ENCODE measurements around the gene SLTM. TPM values are rescaled to one million over a fixed set of nuclear protein-coding genes. Genes with fewer than 3 reads are reported as not detected.
"Not testable (repeated sequence)": the region's sequence is repeated elsewhere in the genome, so short reads cannot be mapped to it uniquely, and the experiment has no call there.

Gene SLTM
- 100 to 1,000 TPM; 106 to 107 TPM for total RNA-seq

- ChIA-PET CTCF (interaction anchor here (0.6 to 1.0 kb wide), 2 partner anchors 21 to 23 kb away, joined by 3 to 4 read pairs; no protein-coding TSS in a partner anchor), POLR2A (interaction anchor here (0.5 to 1.7 kb wide), 3 partner anchors 11 to 724 kb away, joined by 3 to 5 read pairs (median 5); partner anchors contain the start of genes GTF2A2 and MINDY2)
Measured at GRCh38 chr15:58933281-58934113, at the start of gene SLTM. SLTM (minus strand) TSS chr15:58933679; CDS start chr15:58933565, 114 bp downstream.

DNA sequence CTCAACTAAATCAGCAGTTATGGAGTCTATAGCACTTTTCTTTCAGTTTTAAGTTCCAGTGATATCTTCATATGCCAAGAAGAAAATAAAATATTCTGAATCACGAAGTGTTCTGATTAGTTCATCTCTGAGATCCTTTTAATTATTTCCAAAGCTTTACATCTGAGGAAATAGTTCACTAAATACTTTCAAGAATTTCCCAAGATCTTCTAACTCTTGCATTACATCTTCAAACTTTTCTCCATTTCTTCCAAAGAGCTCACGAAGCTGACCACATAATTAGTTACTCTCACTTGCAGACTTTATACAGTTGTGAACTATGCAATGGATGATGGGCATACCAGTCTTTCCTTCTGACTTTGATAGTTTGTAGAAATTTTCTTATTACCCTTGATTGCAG lies 49.8 kb upstream of the SLTM start:
- ChIA-PET CTCF (no interaction called here), POLR2A (no interaction called here)

DNA sequence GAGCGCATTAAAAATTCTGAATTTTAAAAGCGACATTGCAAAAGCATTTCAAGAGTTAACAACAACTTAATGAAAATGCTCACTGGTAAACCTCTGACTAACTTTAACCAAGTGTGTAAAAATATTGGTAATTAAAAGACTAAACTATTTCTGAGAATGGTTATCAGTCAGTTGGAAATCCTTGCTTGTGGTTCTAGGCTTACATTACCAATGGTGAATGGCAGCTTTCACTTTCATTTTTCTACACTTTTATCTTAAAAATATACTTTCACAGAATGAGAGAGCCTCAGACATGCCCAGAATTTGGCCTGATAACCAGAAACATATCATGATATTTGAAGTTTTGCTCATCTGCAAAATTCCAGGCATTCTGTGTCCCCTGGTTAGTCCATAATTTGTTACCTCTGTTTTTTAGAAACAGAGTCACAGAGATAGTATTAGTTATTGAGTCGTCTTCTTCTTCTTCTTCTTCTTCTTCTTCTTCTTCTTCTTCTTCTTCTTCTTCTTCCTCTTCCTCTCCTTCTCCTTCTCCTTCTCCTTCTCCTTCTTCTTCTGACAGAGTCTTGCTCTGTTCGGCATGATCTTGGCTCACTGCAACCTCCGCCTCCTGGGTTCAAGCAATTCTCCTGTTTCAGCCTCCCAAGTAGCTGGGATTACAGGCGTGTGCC lies 48.5 kb upstream of the SLTM start:
- ChIA-PET CTCF (interaction anchor here (1.1 kb wide), 1 partner anchor 547 kb away, joined by 3 read pairs; no protein-coding TSS in a partner anchor), POLR2A (interaction anchor here (0.7 kb wide), 1 partner anchor 59 kb away, joined by 4 read pairs; no protein-coding TSS in a partner anchor)

DNA sequence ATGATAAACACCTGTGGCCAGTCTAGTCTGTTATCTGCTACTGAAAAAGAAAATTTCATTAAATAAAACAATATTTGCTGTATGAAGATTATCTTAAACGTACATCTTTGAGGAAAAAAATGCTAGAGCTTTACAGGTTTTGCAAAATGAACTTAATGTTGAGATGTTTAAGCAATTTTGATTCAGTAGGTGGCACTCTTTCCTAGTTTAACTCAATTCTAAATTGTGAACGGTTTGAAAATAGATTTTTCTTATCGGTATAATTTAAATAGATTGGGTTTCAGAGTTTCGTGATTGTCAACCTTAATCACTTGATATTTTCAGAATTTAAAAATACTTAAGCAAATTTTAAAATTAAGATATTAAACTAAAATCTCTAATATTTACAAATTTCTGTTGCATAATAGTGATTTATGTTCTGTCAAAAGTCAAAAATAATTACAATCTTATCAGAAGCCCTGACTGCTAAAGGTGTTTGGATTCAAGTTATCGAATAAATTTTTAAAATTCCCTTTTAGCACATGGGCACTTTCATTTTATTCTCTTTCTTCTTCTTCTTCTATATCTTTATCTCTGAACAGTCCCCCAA lies 47.0 kb upstream of the SLTM start:
- POLR2A ChIA-PET: interaction anchor here (0.5 kb wide), 1 partner anchor 320 kb away, joined by 6 read pairs; no protein-coding TSS in a partner anchor

GRCh38 chr15:58977887-58978286 lies 44.4 kb upstream of the SLTM start:
- ChIA-PET CTCF (interaction anchor here (0.8 kb wide), 1 partner anchor 1470 kb away, joined by 3 read pairs; no protein-coding TSS in a partner anchor), POLR2A (no interaction called here)

More for the DNA sequence above, 47.0 kb upstream of the SLTM start:
- CTCF ChIA-PET: interaction anchor here (0.6 to 2.4 kb wide), 3 partner anchors 17 to 267 kb away, joined by 3 to 6 read pairs (median 3); no protein-coding TSS in a partner anchor

DNA sequence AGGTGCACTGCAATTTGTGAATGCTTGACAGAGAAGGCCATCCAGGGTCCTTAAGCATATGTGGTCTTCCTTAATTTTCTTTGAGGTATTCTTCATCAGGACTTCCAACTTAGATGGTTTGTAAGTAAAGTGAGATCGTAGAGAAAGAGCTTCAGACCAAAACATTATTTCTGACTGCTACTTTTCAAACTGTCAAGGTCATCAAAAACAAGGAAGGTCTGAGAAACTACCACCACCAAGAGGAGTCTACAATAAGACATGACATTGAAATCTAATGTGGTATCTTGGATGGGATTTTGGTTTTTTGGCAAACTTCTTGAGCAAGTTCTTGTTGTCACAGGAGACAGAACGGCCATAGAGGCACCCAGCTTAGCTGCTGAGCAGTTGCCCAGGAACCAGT lies 34.0 kb upstream of the SLTM start:
- ChIA-PET POLR2A (no interaction called here), CTCF (interaction anchor here (0.5 to 0.8 kb wide), 2 partner anchors 533 to 562 kb away, joined by 3 to 4 read pairs; no protein-coding TSS in a partner anchor)

GRCh38 chr15:58966698-58967097 lies 33.2 kb upstream of the SLTM start:
- CTCF ChIA-PET: no interaction called here

DNA sequence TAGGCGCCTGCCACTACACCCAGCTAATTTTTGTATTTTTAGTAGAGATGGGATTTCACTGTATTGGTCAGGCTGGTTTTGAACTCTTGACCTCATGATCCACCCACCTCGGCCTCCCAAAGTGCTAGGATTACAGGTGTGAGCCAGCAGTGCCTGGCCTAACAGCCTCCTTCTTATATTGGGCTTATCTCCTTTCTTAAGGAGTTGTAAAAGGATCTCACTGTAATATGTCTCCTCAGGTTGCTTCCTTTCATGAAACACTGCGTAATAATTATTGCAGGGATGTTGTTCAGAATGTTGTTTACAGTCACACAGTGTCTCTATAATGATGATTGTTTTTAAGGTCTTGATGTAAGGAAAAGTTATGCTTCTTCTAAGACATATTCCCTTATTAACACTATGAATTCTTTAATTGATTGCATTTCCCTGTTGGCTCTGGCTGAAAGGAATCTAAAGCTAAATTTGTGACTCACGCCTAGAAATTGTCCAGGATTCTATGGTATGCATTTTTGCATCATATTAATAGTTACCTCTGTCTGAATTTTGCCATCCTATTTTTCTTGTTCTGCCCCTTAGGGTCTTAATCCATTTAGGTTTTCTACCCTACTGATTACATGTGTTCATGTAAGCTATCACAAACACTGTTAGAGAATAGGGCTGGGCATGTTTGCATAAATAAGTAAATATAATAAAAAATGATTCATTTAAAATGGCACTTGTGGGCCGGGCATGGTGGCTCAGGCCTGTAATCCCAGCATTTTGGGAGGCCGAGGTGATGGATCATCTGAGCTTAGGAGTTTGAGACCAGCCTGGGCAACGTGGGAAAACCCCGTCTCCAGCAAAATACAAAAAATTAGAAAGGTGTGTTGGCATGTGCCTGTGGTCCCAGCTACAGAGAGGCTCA lies 29.4 kb upstream of the SLTM start:
- ChIA-PET POLR2A (no interaction called here), CTCF (interaction anchor here (0.6 kb wide), 1 partner anchor 179 kb away, joined by 3 read pairs; no protein-coding TSS in a partner anchor)

More at GRCh38 chr15:58966698-58967097, 33.2 kb upstream of the SLTM start:
- POLR2A ChIA-PET: no interaction called here

DNA sequence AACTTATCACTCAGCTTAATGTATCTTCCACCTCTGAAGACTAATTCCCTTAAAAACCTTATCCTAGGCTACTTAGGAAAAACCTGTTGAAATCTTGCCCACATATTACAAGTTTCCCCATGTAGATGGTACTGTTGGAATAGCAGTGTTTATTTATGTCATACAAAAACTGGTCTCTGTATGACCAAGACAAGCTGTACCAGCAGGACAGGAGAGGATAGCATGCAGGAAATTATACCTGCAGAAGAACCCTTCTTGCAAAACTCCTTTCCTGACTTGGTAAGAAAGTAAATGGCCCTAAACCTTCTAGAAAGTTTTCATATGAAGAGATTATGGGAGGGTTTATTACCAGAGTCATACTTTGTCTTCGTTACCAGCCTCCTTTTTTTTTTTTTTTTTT lies 28.7 kb upstream of the SLTM start:
- CTCF ChIA-PET: no interaction called here
- POLR2A ChIA-PET: no interaction called here

GRCh38 chr15:58958811-58959210 lies 25.3 kb upstream of the SLTM start:
- CTCF ChIA-PET: no interaction called here
- POLR2A ChIA-PET: interaction anchor here (0.7 kb wide), 2 partner anchors 849 to 1581 kb away, joined by 3 to 4 read pairs; no protein-coding TSS in a partner anchor

- ChIA-PET POLR2A (no interaction called here), CTCF (interaction anchor here (0.7 to 3.5 kb wide), 5 partner anchors 18 to 573 kb away, joined by 3 to 13 read pairs (median 4); no protein-coding TSS in a partner anchor)
Measured at GRCh38 chr15:58957101-58957973, 23.9 kb upstream of the SLTM start.

DNA sequence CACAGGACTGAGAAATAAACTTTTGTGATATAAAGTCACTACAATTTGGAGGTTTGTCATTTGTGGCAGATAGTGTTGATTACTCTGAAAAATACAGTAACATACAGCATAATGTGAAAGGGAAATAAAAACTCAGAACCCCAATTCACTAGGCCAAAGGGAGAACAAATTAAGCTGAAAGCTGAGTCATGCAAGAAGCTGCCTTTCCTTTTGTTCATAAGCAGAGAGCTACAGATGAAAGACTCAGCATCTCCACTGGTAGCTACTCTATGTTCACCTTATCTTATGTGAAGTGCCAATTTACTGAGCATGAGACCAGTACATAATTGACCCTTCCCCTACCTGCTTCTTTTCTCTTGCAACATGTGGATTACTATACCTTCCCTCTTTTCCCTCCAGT lies 19.3 kb upstream of the SLTM start:
- CTCF ChIA-PET: no interaction called here

GRCh38 chr15:58951388-58952007 lies 18.0 kb upstream of the SLTM start:
- CTCF ChIA-PET: no interaction called here
- POLR2A ChIA-PET: no interaction called here

More for the DNA sequence above, 19.3 kb upstream of the SLTM start:
- POLR2A ChIA-PET: no interaction called here

GRCh38 chr15:58947179-58947578 lies 13.7 kb upstream of the SLTM start:
- CTCF ChIA-PET: no interaction called here
- POLR2A ChIA-PET: no interaction called here

- CTCF ChIA-PET: interaction anchor here (0.7 kb wide), 1 partner anchor 304 kb away, joined by 5 read pairs; no protein-coding TSS in a partner anchor
- POLR2A ChIA-PET: not testable (repeated sequence)
Measured at GRCh38 chr15:58934974-58935373, 1.5 kb upstream of the SLTM start.

DNA sequence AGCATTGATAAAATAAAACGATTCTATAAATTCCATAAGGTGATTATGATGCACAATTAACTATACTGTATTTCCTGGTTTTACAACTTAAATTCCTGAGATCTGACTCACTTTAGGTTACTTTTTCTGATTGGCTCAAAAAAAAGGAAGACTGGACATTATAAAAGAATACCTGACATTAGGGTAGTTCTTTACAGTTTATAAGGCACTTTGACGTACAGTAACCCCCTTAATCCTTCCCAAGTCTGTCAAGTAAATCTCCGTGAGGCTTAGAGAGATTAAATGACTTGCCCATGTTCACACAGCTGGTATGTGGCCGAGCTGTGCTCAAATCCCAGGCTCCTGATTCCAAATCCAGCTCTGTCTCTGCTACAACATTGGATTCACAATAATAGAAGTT lies 1.0 kb upstream of the SLTM start:
- POLR2A ChIA-PET: interaction anchor here (0.6 to 0.8 kb wide), 2 partner anchors 52 to 723 kb away, joined by 3 to 4 read pairs; partner anchors contain the start of gene GTF2A2
- CTCF ChIA-PET: interaction anchor here (1.0 kb wide), 1 partner anchor 20 kb away, joined by 3 read pairs; no protein-coding TSS in a partner anchor

GRCh38 chr15:58934114-58934447 lies 602 bp upstream of the SLTM start:
- CTCF ChIA-PET: interaction anchor here (1.0 kb wide), 1 partner anchor 20 kb away, joined by 3 read pairs; no protein-coding TSS in a partner anchor
- POLR2A ChIA-PET: interaction anchor here (0.6 to 0.8 kb wide), 2 partner anchors 52 to 723 kb away, joined by 3 to 4 read pairs; partner anchors contain the start of gene GTF2A2
